OCI-LY7 (cell line): Measurements from ENCODE around the gene KCNK16. TPM values are rescaled to one million over a fixed set of nuclear protein-coding genes. Genes with fewer than 3 reads are reported as not detected.

ENCODE experiments used
- BruUV-seq: library from RNA; stranded (reverse); fragments of 400-500 nt; replicated peaks from 2 replicates; lab custom pipeline; 2021; lab: Mats Ljungman, UMichigan
- CTCF ChIA-PET: fragments of 300-600 bp; sonication (Branson Sonifier 250); formaldehyde crosslinking; loops from one replicate; lab custom pipeline; 2022; ENCODE audit warnings: antibody characterized with exemption; ENCODE audit not compliant: unreplicated experiment; lab: Charles Lee
- POLR2A ChIA-PET: fragments of 300-600 bp; sonication (Branson Sonifier 250); formaldehyde crosslinking; loops from one replicate; lab custom pipeline; 2022; ENCODE audit warnings: antibody characterized with exemption; lab: Charles Lee
- DNase-seq: peaks from one replicate; pipeline ENCODE4 v3.0.0-alpha.2; 2015; ENCODE audit warnings: low spot score
- H2AFZ ChIP-seq: fragments of 200-600 bp; sonication (generic), shearing (Covaris generic); 2 replicates; pipeline ENCODE4 v1.6.1; 2014; ENCODE audit warnings: mild to moderate bottlenecking, antibody characterized with exemption, low read length, moderate library complexity
- H3K27ac ChIP-seq: fragments of 200-600 bp; sonication (generic); 2 replicates; pipeline ENCODE4 v1.5.1; 2014; ENCODE audit warnings: mixed run types, low read depth, mild to moderate bottlenecking, moderate library complexity, low read length, inconsistent platforms; ENCODE audit not compliant: poor library complexity, severe bottlenecking
- H3K36me3 ChIP-seq: fragments of 200-600 bp; sonication (generic); 2 replicates; pipeline ENCODE4 v1.6.1; 2014; ENCODE audit warnings: mild to moderate bottlenecking, antibody characterized with exemption, low read length, moderate library complexity, mixed read lengths; ENCODE audit not compliant: insufficient read depth
- H3K4me1 ChIP-seq: fragments of 200-600 bp; sonication (generic); 2 replicates; pipeline ENCODE4 v1.5.1; 2014; ENCODE audit warnings: mild to moderate bottlenecking, low read length; ENCODE audit not compliant: insufficient read depth, poor library complexity, severe bottlenecking
- H3K4me2 ChIP-seq: fragments of 200-600 bp; sonication (generic); 2 replicates; pipeline ENCODE4 v1.6.1; 2014; ENCODE audit warnings: mild to moderate bottlenecking, low read length
- H3K4me3 ChIP-seq: fragments of 200-600 bp; sonication (generic); 2 replicates; pipeline ENCODE4 v1.5.1; 2014; ENCODE audit warnings: mild to moderate bottlenecking, low read depth, low read length; ENCODE audit not compliant: poor library complexity, severe bottlenecking
- H3K79me2 ChIP-seq: fragments of 200-600 bp; sonication (generic); 2 replicates; pipeline ENCODE4 v1.6.1; 2016; ENCODE audit warnings: low read depth, mild to moderate bottlenecking, low read length, moderate library complexity, mixed read lengths; ENCODE audit not compliant: insufficient read depth
- H3K9me2 ChIP-seq: fragments of 200-600 bp; sonication (generic); 2 replicates; pipeline ENCODE4 v1.6.1; 2016; ENCODE audit warnings: mild to moderate bottlenecking, low read length, mixed read lengths; ENCODE audit not compliant: insufficient read depth
- H3K9me3 ChIP-seq: fragments of 200-600 bp; sonication (generic); 2 replicates; pipeline ENCODE4 v1.6.1; 2014; ENCODE audit warnings: mild to moderate bottlenecking, mixed run types, low read length, mixed read lengths
- H4K20me1 ChIP-seq: fragments of 200-600 bp; sonication (generic); 2 replicates; pipeline ENCODE4 v1.6.1; 2014; ENCODE audit warnings: mild to moderate bottlenecking, antibody characterized with exemption, low read length, moderate library complexity, mixed read lengths; ENCODE audit not compliant: insufficient read depth
- EZH2phosphoT487 ChIP-seq: fragments of 200-600 bp; sonication (generic); IDR thresholded peaks from 2 replicates; pipeline ENCODE4 v1.6.1; 2018; ENCODE audit warnings: low read depth, borderline replicate concordance, mild to moderate bottlenecking, mixed run types, antibody characterized with exemption, low read length, moderate library complexity, mixed read lengths
- intact Hi-C: fragments of 100-400 bp; cut with micrococcal nuclease; formaldehyde crosslinking; loops from one replicate; pipeline ENCODE4 v1.10.0; 2022; ENCODE audit not compliant: unreplicated experiment
- total RNA-seq, 2 experiments: library from RNA; depleted of rRNA in 1 of 2; stranded (reverse); fragments of >200 nt in 1 of 2; shearing (Covaris generic) in 1 of 2; gene quantifications; 2 replicates each; pipeline ENCODE4 v1.2.3, GENCODE V29; 2014 to 2022
- TF ChIP-seq, protein P1 (sequence below): fragments of 200-600 bp; sonication (generic); conservative IDR thresholded peaks from 2 replicates; pipeline ENCODE4 v1.5.1; 2014; ENCODE audit warnings: mild to moderate bottlenecking, antibody characterized with exemption, low read length, moderate library complexity, mixed read lengths

Gene KCNK16
- total RNA-seq, 2 experiments from 2014 or later, result not detected

DNA sequence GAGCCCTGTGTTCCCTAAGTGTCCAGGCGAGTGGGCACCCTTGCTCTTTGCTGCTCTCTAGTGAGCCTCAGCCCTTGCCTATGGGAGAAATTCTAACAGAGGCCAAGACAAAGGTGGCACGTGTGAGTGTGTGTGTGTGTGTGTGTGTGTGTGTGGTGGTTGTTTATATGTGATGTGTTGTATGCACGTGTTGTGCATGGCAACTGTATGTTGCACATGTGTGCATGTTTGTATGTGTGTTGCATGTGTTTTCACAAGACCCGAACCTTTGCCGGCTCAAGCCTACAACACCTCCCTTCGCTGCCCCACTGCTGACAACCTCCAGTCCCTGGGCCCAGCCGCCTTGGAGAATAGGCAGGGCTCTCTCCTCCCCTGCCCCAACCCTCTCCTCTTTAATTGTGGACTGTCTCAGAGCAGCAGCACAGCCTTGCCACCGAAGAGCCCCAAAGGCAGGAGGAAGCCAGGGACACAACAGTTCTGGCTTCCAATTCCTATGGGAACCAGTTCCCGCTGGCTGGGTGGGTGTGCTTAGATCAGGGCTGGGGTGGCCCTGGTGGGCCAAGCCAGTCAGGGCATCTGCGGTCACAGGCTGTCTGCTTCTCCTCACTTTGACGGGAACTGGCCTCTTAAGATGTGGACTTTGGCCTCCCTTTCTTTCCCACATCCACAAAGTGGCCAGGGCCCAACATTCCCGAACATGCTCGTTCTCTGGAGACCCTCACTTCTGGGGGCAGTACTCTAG, 2.7 kb downstream of the KCNK16 start:
- H3K36me3 ChIP-seq, result no peaks in the 10 kb centered on the region
- POLR2A ChIA-PET, result interaction anchor here (0.6 kb wide), 1 partner anchor 1298 kb away, joined by 5 read pairs; no protein-coding TSS in a partner anchor
- CTCF ChIA-PET, result no interaction called here
- DNase-seq, result no peak
- no peaks in the 10 kb centered on the region for H3K9me3 ChIP-seq
- TF ChIP-seq EZH2phosphoT487, result no peak
- TF ChIP-seq, protein P1, sequence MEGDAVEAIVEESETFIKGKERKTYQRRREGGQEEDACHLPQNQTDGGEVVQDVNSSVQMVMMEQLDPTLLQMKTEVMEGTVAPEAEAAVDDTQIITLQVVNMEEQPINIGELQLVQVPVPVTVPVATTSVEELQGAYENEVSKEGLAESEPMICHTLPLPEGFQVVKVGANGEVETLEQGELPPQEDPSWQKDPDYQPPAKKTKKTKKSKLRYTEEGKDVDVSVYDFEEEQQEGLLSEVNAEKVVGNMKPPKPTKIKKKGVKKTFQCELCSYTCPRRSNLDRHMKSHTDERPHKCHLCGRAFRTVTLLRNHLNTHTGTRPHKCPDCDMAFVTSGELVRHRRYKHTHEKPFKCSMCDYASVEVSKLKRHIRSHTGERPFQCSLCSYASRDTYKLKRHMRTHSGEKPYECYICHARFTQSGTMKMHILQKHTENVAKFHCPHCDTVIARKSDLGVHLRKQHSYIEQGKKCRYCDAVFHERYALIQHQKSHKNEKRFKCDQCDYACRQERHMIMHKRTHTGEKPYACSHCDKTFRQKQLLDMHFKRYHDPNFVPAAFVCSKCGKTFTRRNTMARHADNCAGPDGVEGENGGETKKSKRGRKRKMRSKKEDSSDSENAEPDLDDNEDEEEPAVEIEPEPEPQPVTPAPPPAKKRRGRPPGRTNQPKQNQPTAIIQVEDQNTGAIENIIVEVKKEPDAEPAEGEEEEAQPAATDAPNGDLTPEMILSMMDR, result no peak
- no TSS peak for BruUV-seq
- H3K4me3 ChIP-seq, result no peak overlapping the region
- H4K20me1 ChIP-seq, result no peaks in the 10 kb centered on the region
- H2AFZ ChIP-seq, result no peak overlapping the region
- no peak overlapping the region for H3K4me2 ChIP-seq
- H3K27ac ChIP-seq, result no peak overlapping the region
- no peaks in the 10 kb centered on the region for H3K4me1 ChIP-seq
- intact Hi-C loops, result loop anchor here (10.0 kb wide), 1 partner anchor 325 kb away; no protein-coding TSS in a partner anchor
- H3K79me2 ChIP-seq, result no peaks in the 10 kb centered on the region
- no peaks in the 10 kb centered on the region for H3K9me2 ChIP-seq

- Histone ChIP-seq H3K9me2 (no peaks in the 10 kb centered on the region), H3K4me3 (no peak overlapping the region), H3K79me2 (no peaks in the 10 kb centered on the region), H2AFZ (no peak overlapping the region), H3K4me2 (no peak overlapping the region), H3K9me3 (no peaks in the 10 kb centered on the region), H3K4me1 (no peaks in the 10 kb centered on the region), H3K36me3 (no peaks in the 10 kb centered on the region), H4K20me1 (no peaks in the 10 kb centered on the region), H3K27ac (no peak overlapping the region)
- TF ChIP-seq EZH2phosphoT487, result no peak
- TF ChIP-seq, protein P1, result no peak
- BruUV-seq, result no TSS peak
- ChIA-PET POLR2A (no interaction called here), CTCF (no interaction called here)
- intact Hi-C loops, result loop anchor here (10.0 kb wide), 1 partner anchor 322 kb away; no protein-coding TSS in a partner anchor
- DNase-seq, result no peak
Measured at GRCh38 chr6:39317256-39317655, 5.2 kb downstream of the KCNK16 start.

DNA sequence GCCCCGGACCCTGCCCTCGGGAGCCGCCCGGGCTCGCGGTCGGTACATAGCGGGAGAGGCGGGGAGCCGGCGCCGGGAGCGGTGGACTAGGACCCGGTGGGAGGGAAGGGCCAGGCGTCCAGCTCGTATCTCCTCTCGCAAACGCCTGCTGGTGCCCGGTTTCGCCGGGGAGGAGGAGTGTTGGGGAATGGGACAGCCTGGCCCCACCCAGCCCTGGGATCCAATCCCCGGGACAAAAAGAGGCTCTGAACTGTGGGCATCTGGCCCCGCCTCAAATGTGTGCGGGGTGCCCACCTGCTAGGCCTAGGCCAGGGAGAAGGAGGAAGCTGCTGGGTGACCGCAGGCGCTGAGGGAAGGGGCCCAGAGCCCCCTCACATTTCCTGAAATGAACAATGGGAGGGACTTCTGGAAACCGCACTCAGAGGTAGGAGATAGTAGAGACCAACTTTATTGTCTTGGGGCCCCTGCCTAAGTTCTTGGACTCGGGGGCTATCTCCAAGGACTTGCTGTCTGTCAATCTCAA, 8.2 kb downstream of the KCNK16 start, which contains the start of gene KCNK17:
Gene KCNK17, minus strand, starts transcription at position 147 of the 523 bp plus-strand sequence. Its CDS starts 99 bp downstream, at position 48.
- no peaks in the 10 kb centered on the region for H3K4me1 ChIP-seq
- no peak within 1 kb of the TSS for H2AFZ ChIP-seq
- H4K20me1 ChIP-seq, result no peaks in the 10 kb centered on the region
- intact Hi-C loops, result loop anchor here (10.0 kb wide), 1 partner anchor 320 kb away; no protein-coding TSS in a partner anchor
- BruUV-seq, result no TSS peak
- ChIA-PET CTCF (no interaction called here), POLR2A (no interaction called here)
- H3K36me3 ChIP-seq, result no peaks in the 10 kb centered on the region
- H3K4me3 ChIP-seq, result no peak within 1 kb of the TSS
- H3K79me2 ChIP-seq, result no peaks in the 10 kb centered on the region
- H3K9me3 ChIP-seq, result no peaks in the 10 kb centered on the region
- DNase-seq, result no peak
- H3K9me2 ChIP-seq, result no peaks in the 10 kb centered on the region
- no peak within 1 kb of the TSS for H3K27ac ChIP-seq
- TF ChIP-seq, protein P1, result no peak
- TF ChIP-seq EZH2phosphoT487, result no peak
- H3K4me2 ChIP-seq, result no peak within 1 kb of the TSS
